Stimulated activated CD8-positive, alpha-beta memory T cell treated with anti-CD3 and anti-CD28 coated beads, Interleukin-4, amount 100 ng/mL, for 48 hours (primary cell): ENCODE data around the gene ATL1.
"Not testable (repeated sequence)": the region's sequence is repeated elsewhere in the genome, so short reads cannot be mapped to it uniquely, and the experiment has no call there.

Source experiments
- DNase-seq: peaks from one replicate; pipeline ENCODE4 v3.0.0-alpha.2; 2020

Gene ATL1

DNA sequence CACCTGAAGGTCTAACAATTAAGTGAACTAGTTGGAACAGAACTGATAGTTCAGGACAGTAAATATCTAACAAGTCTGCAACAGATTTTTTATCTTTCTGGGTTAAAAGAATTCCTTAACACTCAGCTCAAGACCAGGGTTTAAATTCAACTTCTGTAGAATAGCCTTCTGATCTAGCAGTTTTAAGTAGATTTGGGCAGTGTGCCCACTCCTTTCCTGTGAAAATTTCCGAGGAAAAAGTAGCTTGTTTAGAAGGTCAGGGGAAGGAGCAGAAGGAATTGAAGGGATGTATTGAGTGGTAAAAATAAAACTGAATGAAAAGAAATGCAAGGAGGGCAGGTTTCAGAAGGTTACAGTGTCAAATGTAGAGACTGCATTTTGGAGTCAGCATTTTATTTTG lies 45.8 kb downstream of the ATL1 start:
- no peak for DNase-seq

DNA sequence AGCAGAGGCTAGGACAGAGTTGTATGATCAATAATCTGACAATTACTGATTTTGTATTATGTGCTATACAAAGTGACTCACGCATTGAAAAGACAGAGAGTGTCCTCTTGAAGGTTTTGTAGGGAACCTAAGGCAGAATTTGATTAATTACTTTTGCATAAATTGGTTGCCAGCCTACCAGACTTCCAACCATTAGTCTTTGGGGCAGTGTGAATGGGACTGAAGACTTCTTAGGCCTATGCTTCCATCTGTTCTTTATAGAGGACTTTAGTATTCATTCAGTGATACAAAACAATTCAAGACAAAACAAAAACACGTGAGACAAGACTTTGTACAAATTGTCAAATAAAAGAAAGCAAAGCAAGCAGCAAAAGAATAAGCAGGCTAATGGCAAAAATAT lies 46.5 kb downstream of the ATL1 start:
- no peak for DNase-seq

DNA sequence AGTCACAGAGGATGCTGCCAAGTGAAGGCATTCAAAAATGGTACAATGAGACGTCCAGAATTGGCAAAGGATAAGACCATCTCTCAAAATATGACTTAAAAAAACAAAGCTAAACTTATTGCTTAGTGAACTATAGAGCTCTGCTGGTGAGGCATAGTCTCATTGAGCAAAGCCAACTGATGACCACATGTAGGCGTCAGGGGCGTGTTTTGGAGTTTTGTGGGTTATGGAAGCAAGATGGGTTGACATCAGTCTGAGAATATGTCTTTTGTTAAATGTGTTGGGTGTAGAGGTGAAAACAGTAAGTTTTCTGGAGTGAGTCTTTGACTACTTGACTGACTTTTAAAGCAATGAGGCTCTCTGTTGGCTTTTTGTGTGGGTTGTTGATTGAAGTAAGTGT lies 47.2 kb downstream of the ATL1 start:
- peak; percentile 68 for DNase-seq

GRCh38 chr14:50607761-50608160 lies 47.8 kb downstream of the ATL1 start:
- no peak for DNase-seq

GRCh38 chr14:50608302-50608851 lies 48.4 kb downstream of the ATL1 start:
- no peak for DNase-seq

DNA sequence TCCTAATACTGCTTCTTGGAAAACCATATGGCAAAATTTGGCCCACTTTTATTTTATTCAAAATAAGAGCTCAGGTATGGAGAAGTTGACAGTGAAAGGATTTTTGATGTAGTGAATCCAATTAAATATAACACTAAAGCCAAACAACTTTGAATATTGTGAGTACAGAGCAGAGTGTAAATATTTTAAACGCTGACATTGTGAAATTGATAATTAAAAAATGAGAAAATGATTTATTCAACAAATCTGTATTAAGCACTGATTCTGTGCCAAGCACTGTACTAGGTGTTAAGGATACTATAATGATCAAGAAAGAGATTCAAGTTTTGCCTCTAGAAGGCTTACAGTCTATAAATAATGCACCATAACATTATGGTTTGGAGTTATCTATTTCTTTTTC lies 50.5 kb downstream of the ATL1 start:
- DNase-seq: no peak

DNA sequence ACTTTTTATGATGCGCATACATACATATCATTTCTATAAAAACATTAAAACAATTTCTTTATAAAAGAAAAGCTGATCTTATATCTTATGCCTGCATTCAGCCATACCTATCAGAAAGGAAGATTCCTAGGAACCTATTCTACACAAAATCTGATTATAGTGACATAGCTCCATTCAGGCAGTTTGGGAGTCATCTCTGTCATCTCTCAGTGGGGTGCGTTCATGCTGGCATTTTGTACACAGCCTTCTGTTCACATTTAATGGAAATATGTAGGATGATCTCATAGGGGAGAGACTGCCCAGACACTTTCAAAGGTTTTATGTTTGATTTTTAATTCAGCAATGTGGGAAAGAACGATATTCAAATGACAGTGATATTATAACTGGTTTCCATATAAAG lies 52.9 kb downstream of the ATL1 start:
- DNase-seq: no peak

DNA sequence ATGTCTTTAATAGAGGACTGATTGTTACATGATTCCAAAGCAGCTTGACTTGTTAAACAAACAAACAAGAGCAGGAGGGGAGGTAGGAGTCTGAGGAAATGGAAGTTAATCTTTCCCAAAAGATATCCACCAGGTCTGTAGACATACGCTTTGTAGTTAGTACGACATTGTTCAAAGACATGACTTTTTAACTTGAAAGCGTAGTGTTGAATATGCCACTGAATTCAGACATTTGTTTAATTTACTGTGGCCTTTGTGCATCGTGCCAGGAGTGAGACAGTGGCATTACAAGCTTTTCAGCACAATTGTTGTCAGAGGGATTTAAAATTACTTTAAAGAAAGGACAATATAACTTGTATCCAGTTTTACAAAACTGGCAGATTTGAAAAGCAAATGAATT lies 55.1 kb downstream of the ATL1 start:
- DNase-seq: no peak

DNA sequence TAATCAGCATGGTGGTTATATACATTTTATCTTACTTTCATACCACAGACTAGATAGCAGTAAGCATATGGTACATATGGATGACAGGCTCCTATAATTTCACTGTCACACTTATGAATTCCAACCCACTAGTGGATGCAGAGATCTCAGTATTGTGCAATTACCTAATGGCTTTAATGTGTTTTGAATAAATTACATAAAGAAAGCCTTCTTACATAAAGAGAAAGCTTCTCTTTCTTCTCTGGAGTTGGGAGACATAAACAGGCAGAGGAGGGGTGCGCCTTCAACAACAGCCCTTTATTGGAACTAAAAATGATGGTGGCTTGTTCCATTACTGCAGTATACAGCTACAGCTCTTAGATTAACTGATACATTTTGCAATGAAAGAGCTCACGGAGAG lies 55.6 kb downstream of the ATL1 start:
- no peak for DNase-seq

DNA sequence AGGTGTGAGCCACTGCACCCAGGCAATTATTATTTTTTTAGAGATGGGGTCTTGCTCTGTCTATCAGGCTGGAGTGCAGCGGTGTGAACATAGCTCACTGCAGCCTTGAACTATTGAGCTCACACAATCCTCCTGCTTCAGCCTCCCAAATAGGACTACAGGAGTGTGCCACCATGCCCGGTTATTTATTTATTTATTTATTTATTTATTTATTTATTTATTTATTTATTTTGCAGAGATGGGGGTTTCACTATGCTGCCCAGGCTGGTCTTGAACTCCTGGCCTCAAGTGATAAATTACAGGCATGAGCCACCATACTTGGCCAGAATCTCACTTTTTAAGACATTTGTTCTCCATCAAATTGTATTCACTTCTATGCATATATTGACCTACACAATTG lies 56.3 kb downstream of the ATL1 start:
- no peak for DNase-seq

DNA sequence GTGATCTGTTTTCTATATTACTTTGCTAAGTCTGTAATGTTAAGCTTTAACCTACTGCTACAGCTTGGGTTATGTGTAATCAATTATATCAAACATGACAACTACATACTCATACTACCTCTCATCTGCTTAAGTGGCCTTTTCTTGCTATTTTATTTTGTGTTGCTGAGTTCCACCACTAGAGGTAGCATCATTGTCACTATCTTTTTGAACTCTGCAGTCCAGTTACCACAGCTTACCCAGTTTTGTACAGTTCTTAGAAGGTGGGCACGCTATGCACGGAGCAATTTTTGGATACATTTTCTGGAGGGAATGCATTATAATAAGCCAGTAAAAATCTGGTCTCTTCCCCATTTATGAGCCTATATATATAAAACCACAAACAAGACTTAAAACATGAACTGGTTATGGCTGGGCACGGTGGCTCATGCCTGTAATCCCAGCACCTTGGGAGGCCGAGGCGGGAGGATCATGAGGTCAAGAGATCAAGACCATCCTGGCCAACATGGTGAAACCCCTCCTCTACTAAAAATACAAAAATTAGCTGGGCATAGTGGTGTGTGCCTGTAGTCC lies 59.7 kb downstream of the ATL1 start:
- DNase-seq: no peak

- no peak for DNase-seq
Observed at GRCh38 chr14:50620341-50620740, 60.4 kb downstream of the ATL1 start.

- no peak for DNase-seq
Observed at GRCh38 chr14:50622978-50623377, 63.0 kb downstream of the ATL1 start.

- DNase-seq: no peak
Observed at GRCh38 chr14:50624447-50624846, 64.5 kb downstream of the ATL1 start.

GRCh38 chr14:50624947-50625346 lies 65.0 kb downstream of the ATL1 start:
- not testable (repeated sequence) for DNase-seq

DNA sequence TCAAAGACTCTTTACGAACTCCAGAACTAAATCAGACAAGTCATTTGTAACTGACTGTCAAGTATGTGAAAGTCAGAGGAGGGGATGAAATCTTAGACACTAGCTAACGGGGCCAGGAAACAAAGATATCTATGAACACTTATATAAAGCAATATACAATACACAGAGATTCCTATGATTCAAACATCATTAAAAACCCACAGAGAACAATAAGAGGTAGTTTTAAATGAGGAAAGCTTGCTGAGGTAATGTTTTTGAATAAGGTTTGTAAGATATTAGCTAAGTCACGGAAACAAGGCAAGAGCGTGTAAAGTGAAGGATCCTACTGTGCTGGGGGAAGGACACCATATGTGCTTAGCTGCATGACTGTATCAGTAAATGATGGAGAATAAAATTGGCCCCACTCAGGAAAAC lies 71.5 kb downstream of the ATL1 start:
- DNase-seq: no peak

DNA sequence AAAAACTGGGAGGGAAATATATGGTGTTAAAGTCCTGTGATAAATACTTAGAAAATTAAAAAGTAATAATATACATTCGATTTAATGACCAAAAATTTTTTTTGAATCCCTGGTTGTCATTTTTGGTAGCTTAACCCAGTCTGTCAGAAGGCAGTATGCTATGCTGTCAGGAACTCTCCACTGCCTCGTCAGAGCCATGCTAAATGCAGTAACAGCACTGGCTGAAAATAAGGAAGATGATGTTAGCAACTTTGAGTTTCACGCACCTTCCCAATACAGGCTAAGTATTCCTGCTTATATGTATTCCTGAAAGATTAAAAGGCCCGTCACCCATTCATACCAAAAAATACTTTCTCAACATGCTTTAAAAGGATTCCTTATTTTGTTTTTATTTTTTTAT lies 74.0 kb downstream of the ATL1 start:
- no peak for DNase-seq

DNA sequence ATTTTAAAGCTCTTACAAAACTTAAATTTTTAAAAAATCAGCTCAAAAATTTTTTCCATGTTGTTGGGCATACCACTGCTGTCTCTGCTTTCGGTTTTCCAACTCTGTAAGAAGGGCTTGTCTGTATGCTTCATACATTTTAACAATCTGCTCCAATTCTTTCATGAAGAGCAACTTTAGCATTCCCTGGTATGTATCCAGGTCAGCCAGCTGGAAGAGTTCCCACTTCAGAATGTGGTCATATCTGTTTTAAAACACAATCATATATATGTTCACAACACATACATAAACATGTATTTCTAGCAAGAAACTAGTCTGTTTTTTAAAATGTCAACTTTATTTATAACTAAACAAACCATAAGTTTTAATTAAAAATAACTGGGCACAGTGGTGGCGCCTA lies 75.2 kb downstream of the ATL1 start:
- no peak for DNase-seq

DNA sequence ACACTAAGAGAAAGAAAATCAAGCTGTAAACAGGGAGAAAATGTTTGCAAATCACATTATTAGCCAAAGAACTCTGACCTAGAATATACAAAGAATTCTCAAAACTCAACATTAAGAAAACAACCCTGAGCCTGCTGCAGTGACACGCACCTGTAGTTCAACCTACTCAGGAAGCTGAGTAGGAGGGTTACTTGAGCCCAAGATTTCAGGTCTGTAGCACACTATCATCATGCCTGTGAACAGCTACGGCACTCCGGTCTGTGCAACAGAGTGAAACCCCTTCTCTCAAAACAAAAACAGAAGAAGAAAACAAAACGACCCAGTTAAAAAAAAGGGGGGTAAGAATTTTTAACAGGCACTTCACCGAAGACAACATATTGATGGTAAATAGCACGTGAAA lies 87.3 kb downstream of the ATL1 start:
- no peak for DNase-seq

- no peak for DNase-seq
Observed at GRCh38 chr14:50647753-50648152, 87.8 kb downstream of the ATL1 start.

DNA sequence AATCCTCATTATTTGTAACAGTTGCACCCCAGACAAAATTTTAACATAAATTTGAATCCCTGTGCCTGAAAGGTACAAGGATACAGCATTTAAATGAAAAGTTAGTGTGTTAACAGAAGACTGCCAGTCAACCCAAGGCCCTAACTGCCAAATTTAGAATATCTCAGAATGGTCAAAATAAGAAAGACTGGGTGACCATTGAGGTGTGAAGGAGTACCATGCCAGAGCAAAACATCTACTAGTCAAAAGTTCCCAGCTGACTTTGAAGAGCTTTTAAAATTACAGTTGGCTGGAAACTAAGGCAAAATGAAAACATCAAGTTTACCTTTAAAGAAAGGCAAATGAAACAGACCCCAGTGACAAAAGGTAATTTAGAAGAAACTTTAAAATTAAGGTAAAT lies 89.7 kb downstream of the ATL1 start:
- DNase-seq: no peak

- no peak for DNase-seq
Observed at GRCh38 chr14:50656776-50657175, 96.8 kb downstream of the ATL1 start.

DNA sequence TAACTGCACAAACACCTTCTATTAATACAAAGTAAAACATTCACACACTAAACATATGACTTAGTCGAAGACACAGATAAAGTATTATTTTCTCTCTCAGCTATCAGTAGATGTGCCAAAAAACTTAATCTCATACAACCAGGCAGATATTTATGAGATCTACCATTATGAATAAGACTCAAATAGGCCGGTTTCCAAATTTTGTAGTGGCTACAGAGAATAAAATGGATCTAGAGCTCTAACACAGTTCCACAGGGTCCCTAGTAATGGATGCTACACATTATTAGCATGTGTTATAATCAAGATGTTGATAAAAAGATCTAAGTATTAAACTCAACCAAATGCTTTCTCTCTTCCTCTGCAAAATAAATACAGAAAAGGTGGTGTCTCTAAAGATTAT lies 97.8 kb downstream of the ATL1 start:
- no peak for DNase-seq

DNA sequence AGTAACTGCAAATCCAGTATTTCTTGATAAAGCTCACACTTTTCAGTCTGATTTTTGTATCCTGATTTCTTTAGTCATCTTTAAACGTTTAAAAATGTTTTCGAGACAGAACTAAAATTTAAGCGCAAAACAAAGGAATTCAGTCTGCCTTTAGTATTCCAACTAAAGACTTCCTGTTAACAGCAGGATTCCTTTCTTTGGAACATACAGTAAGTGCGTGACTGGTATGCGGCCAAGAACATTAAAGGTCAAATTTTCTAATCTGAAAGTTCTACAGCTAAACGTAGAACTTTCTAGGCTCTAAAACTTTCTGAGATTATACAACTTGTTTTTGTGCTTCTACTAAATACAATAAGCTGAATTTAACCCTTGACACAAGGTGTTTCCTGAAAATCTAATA lies 98.3 kb downstream of the ATL1 start:
- no peak for DNase-seq

GRCh38 chr14:50659327-50659974 lies 99.5 kb downstream of the ATL1 start:
- no peak for DNase-seq
